ENCODE measurements around the gene MAVS.

MAVS gene

DNA sequence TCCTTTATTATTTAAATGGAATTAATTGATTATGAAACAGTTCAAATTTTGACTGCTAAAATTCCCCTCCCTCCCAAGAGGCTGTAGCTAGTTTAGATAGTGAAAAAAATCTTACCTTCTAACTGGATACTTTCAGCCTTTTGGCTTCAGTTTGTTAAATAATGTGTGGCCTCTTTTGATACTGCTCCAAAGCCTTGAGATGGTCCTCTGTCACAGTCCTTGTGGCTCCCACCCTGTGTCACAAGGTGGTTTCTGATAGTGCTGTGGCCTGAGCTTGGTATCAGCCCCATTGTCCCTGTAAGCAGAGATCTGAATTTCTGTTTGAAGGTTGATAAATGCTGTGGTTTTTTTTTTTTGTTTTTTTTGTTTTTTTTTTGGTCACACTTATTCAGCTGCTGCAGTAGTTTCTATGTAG lies 63.3 kb downstream of the MAVS start:
- H3K4me3 Mint-ChIP-seq, result no peak overlapping the region
- no peak overlapping the region for H3K27ac Mint-ChIP-seq
- TF ChIP-seq CTCF (IDR thresholded peaks at IDR 0.05; ENCODE audit: unreplicated experiment in 3 of 3), result no peak
- H3K36me3 Mint-ChIP-seq (ENCODE audit: low read depth), result peaks cover 69% of the 10 kb centered on the region
- H3K4me1 Mint-ChIP-seq, result peaks cover 1% of the 10 kb centered on the region
- H3K27me3 Mint-ChIP-seq (ENCODE audit: low read depth), result no peaks in the 10 kb centered on the region
- no peaks in the 10 kb centered on the region for H3K9me3 Mint-ChIP-seq

- Mint-ChIP-seq H3K9me3 (no peaks in the 10 kb centered on the region), H3K27me3 (ENCODE audit: low read depth) (no peaks in the 10 kb centered on the region), H3K4me1 (no peaks in the 10 kb centered on the region), H3K27ac (no peak overlapping the region), H3K36me3 (ENCODE audit: low read depth) (peaks cover 77% of the 10 kb centered on the region), H3K4me3 (no peak overlapping the region)
- TF ChIP-seq CTCF (IDR thresholded peaks at IDR 0.05; ENCODE audit: unreplicated experiment in 3 of 3), result no peak
Observed at GRCh38 chr20:3910853-3911252, 64.2 kb downstream of the MAVS start.

- Mint-ChIP-seq H3K4me3 (no peak overlapping the region), H3K27me3 (ENCODE audit: low read depth) (no peaks in the 10 kb centered on the region), H3K36me3 (ENCODE audit: low read depth) (peaks cover 84% of the 10 kb centered on the region), H3K9me3 (no peaks in the 10 kb centered on the region), H3K27ac (no peak overlapping the region), H3K4me1 (no peaks in the 10 kb centered on the region)
- TF ChIP-seq CTCF (IDR thresholded peaks at IDR 0.05; ENCODE audit: unreplicated experiment in 3 of 3), result no peak
Observed at GRCh38 chr20:3911956-3912355, 65.3 kb downstream of the MAVS start.

DNA sequence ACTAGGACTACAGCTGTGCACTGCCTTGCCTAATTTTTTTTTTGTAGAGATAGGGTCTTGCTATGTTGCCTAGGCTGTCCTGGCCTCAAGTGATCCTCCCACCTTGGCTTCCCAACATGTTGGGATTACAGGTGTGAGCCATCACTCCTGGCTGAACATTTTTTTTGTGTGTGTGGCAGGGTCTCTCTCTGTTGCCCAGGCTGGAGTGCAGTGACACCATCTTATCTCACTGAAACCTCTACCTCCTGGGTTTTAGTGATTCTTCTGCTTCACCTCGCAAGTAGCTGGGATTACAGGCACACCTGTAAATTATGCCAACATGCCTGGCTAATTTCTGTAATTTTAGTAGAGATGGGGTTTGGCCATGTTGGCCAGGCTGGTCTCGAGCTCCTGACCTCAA lies 67.8 kb downstream of the MAVS start:
- Mint-ChIP-seq H3K27me3 (ENCODE audit: low read depth) (no peaks in the 10 kb centered on the region), H3K36me3 (ENCODE audit: low read depth) (peaks cover 85% of the 10 kb centered on the region), H3K27ac (peak overlapping the region in 1 of 3 experiments; percentile 49), H3K9me3 (no peaks in the 10 kb centered on the region), H3K4me1 (no peaks in the 10 kb centered on the region), H3K4me3 (no peak overlapping the region)
- no peak for TF ChIP-seq CTCF (IDR thresholded peaks at IDR 0.05; ENCODE audit: unreplicated experiment in 3 of 3)

DNA sequence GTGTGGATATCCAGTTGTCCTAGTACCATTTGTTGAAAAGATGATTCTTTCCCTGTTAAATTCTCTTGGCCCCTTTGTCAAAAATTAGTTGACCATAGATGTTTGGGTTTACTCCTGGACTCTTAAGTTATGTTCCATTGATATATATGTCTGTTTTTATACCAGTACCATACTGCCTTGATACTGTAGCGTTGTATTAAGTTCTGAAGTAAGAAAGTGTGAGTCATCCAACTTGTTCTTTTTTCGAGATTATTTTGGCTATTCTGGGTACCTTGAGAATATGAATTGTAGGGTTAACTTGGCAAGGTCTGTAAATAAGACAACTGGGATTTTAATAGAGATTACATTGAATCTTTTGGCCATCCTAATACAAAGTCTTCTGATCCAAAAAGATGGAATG lies 69.1 kb downstream of the MAVS start:
- H3K9me3 Mint-ChIP-seq, result no peaks in the 10 kb centered on the region
- peak overlapping the region in 1 of 3 experiments; percentile 31 for H3K27ac Mint-ChIP-seq
- H3K4me1 Mint-ChIP-seq, result no peaks in the 10 kb centered on the region
- TF ChIP-seq CTCF (IDR thresholded peaks at IDR 0.05; ENCODE audit: unreplicated experiment in 3 of 3), result no peak
- H3K27me3 Mint-ChIP-seq (ENCODE audit: low read depth), result no peaks in the 10 kb centered on the region
- H3K4me3 Mint-ChIP-seq, result no peak overlapping the region
- peaks cover 83% of the 10 kb centered on the region for H3K36me3 Mint-ChIP-seq (ENCODE audit: low read depth)

- no peaks in the 10 kb centered on the region for H3K27me3 Mint-ChIP-seq (ENCODE audit: low read depth)
- H3K27ac Mint-ChIP-seq, result no peak overlapping the region
- H3K9me3 Mint-ChIP-seq, result no peaks in the 10 kb centered on the region
- H3K4me1 Mint-ChIP-seq, result no peaks in the 10 kb centered on the region
- no peak for TF ChIP-seq CTCF (IDR thresholded peaks at IDR 0.05; ENCODE audit: unreplicated experiment in 3 of 3)
- H3K4me3 Mint-ChIP-seq, result no peak overlapping the region
- peaks cover 84% of the 10 kb centered on the region for H3K36me3 Mint-ChIP-seq (ENCODE audit: low read depth)
Observed at GRCh38 chr20:3916364-3916763, 69.7 kb downstream of the MAVS start.

Measured in nephron (organoid).